GM12872 (cell line): ENCODE measurements around the gene ATR.

Experiments used
- CTCF ChIP-seq: IDR thresholded peaks from 3 replicates; pipeline ENCODE4 v1.5.1; 2011; ENCODE audit warnings: low read depth, mild to moderate bottlenecking, low read length, moderate library complexity; ENCODE audit not compliant: insufficient read depth

Gene ATR

GRCh38 chr3:142450189-142450588 is 128.3 kb downstream of the ATR start:
- TF ChIP-seq CTCF = no peak

GRCh38 chr3:142447852-142448823 is 130.4 kb downstream of the ATR start, which contains the start of gene XRN1:
Gene XRN1, minus strand, starts transcription at chr3:142448037. Its CDS starts 93 bp downstream, at chr3:142447944.
- TF ChIP-seq CTCF = no peak

GRCh38 chr3:142447301-142447851 is 131.2 kb downstream of the ATR start:
- no peak for TF ChIP-seq CTCF

GRCh38 chr3:142445816-142446254 is 132.7 kb downstream of the ATR start:
- no peak for TF ChIP-seq CTCF

GRCh38 chr3:142444343-142444742 is 134.2 kb downstream of the ATR start:
- no peak for TF ChIP-seq CTCF

GRCh38 chr3:142436951-142437585 is 141.5 kb downstream of the ATR start:
- TF ChIP-seq CTCF = no peak

- no peak for TF ChIP-seq CTCF
These were observed 144.0 kb downstream of the ATR start for GRCh38 chr3:142434503-142434902.
